Fibroblast of pulmonary artery (primary cell): ENCODE data around the gene SIM1.

Experiments
- DNase-seq: peaks from one replicate; pipeline ENCODE4 v3.0.0-alpha.2; 2010; ENCODE audit warnings: low read depth
- H3K4me3 ChIP-seq: replicated peaks from 2 replicates; pipeline ENCODE4 v1.5.1; 2011; ENCODE audit warnings: low read depth, mild to moderate bottlenecking, control low read depth, low read length, moderate library complexity
- CTCF ChIP-seq: IDR thresholded peaks from 2 replicates; pipeline ENCODE4 v1.5.1; 2011; ENCODE audit warnings: mild to moderate bottlenecking, control low read depth, low read length, inconsistent platforms; ENCODE audit errors: missing control alignments

The SIM1 gene

GRCh38 chr6:100464903-100465700 is at the start of gene SIM1:
SIM1 (minus strand) TSS chr6:100464921; CDS start chr6:100463468, 1,453 bp downstream.
- DNase-seq = peak; percentile 74
- TF ChIP-seq CTCF = no peak
- H3K4me3 ChIP-seq = peak within 1 kb of the TSS; percentile 40

- peak; percentile 51 for DNase-seq
- no peak overlapping the region for H3K4me3 ChIP-seq
- no peak for TF ChIP-seq CTCF
Observed at GRCh38 chr6:100512203-100512862, 47.6 kb upstream of the SIM1 start.

GRCh38 chr6:100509101-100509500 is 44.4 kb upstream of the SIM1 start:
- no peak overlapping the region for H3K4me3 ChIP-seq
- no peak for DNase-seq
- TF ChIP-seq CTCF = no peak

GRCh38 chr6:100506651-100507050 is 41.9 kb upstream of the SIM1 start:
- peak; percentile 60 for DNase-seq
- no peak for TF ChIP-seq CTCF
- H3K4me3 ChIP-seq = no peak overlapping the region

- H3K4me3 ChIP-seq = no peak overlapping the region
- DNase-seq = peak; percentile 86
- TF ChIP-seq CTCF = peak; percentile 0
Observed at GRCh38 chr6:100504786-100505737, 40.3 kb upstream of the SIM1 start.

GRCh38 chr6:100503043-100503705 is 38.5 kb upstream of the SIM1 start:
- no peak overlapping the region for H3K4me3 ChIP-seq
- DNase-seq = no peak
- no peak for TF ChIP-seq CTCF
